ENCODE data around the gene PALLD.
"Not testable (repeated sequence)": the region's sequence is repeated elsewhere in the genome, so short reads cannot be mapped to it uniquely, and the experiment has no call there.

Gene PALLD

DNA sequence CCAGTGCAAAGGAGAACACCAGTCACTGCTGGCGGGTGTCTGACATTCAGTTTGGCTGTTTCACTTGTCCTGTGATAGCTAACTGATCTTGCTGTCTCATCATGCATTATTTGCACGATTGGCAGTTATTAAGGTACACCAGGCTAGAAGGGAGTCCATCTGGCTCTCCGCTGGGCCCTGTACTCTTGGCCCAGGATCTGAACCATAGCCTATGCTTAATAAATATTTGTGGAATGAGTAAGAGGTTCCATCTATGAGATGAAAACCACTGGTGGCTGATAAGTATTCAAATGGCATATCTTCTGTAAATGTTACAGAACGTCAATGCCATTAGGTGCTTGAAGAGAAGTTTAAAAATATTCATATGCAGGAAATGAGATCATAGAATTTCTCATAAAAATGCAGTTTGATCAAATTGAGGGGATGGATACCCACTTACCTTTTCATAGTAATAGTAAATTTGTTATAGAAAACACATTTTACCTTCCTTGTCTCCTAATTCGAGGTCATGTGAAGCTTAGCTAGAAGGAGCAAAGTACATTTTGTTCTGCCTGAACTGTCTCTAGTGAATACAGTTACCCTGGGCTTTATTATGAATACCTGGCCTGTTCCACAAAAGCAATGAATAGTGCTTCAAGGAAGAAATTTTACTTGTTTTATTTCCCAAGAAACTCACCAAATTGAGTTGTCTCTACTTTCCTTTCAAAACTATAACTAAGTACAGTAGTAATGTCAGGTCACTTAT lies 299.7 kb downstream of the PALLD start:
- TF ChIP-seq CTCF (conservative IDR thresholded peaks at IDR 0.05; ENCODE audit: low read length) = no peak
- H3K4me3 ChIP-seq (ENCODE audit: low read length) = no peak overlapping the region
- peak; percentile 63 for DNase-seq (ENCODE audit: low read depth)

- no peak for TF ChIP-seq CTCF (conservative IDR thresholded peaks at IDR 0.05; ENCODE audit: low read length)
- no peak overlapping the region for H3K4me3 ChIP-seq (ENCODE audit: low read length)
- DNase-seq (ENCODE audit: low read depth) = peak; percentile 67
These were observed 300.3 kb downstream of the PALLD start for GRCh38 chr4:168797194-168797593.

DNA sequence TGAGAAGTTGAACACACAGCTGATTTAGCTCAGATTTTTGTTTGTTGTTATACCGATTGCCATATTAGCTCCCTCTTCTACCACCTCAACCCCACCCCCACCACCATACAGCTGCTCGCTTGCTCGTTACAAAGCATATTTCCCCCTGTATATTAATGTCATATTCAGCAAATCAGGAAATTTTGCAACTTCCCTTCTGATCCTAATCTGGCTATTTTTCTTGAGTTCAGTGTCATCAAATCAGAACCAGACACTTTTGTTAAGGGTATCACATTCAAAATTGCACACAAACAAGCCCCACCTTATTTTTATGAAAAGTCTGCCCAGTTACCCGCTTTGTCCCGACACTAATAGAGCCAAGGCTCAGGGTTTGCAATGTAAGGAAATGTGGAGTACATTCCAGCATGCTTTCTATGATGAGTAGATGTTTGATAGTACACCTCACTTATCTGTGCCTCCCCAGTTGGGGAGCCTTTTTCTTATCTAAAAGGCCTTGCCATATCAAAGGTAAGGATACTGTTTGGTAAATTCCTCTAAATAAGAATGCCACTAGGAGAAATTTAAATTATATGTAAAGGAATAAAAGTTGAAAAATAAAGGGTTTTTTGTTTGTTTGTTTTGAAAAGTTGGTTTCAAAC lies 301.0 kb downstream of the PALLD start:
- H3K4me3 ChIP-seq (ENCODE audit: low read length) = no peak overlapping the region
- TF ChIP-seq CTCF (conservative IDR thresholded peaks at IDR 0.05; ENCODE audit: low read length) = no peak
- DNase-seq (ENCODE audit: low read depth) = no peak

GRCh38 chr4:168800926-168801325 lies 304.1 kb downstream of the PALLD start:
- TF ChIP-seq CTCF (conservative IDR thresholded peaks at IDR 0.05; ENCODE audit: low read length) = no peak
- DNase-seq (ENCODE audit: low read depth) = no peak
- no peak overlapping the region for H3K4me3 ChIP-seq (ENCODE audit: low read length)

DNA sequence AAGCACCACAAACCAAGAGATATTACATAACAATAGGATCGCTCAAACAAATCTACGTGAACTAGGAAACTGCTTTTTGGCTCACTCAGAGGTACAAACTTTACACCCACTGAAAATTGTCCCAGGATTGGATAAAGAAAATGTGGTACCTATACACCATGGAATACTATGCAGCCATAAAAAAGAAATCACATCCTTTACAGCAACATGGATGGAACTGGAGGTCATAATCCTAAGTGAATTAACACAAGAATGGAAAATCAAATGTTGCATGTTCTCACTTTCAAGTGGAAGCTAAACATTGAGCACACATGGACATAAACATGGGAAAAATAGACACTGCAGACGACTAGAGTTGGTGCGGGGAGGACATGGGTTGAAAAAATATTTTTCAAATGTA lies 305.4 kb downstream of the PALLD start:
- H3K4me3 ChIP-seq (ENCODE audit: low read length) = no peak overlapping the region
- no peak for TF ChIP-seq CTCF (conservative IDR thresholded peaks at IDR 0.05; ENCODE audit: low read length)
- DNase-seq (ENCODE audit: low read depth) = no peak

DNA sequence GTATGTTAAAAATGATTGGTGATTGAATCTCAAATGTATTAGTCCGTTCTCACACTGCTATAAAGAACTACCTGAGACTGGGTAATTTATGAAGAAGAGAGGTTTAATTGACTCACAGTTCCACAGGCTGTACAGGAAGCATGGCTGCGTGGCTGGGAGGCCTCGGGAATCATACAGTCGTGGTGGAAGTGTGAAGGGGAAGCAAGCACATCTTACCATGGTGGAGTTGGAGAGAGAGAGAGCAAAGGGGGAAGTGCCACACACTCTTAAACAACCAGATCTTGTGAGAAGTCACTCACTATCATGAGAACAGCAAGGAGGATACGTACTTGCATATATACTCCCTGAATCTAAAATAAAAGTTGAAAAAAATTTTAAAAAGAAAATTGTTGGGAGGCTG lies 306.2 kb downstream of the PALLD start:
- not testable (repeated sequence) for H3K4me3 ChIP-seq (ENCODE audit: low read length); DNase-seq (ENCODE audit: low read depth)

- TF ChIP-seq CTCF (conservative IDR thresholded peaks at IDR 0.05; ENCODE audit: low read length) = no peak
- DNase-seq (ENCODE audit: low read depth) = peak; percentile 79
- H3K4me3 ChIP-seq (ENCODE audit: low read length) = no peak overlapping the region
These were observed 306.9 kb downstream of the PALLD start for GRCh38 chr4:168803732-168804131.

Measured in AG10803 (cell line).